Adrenal gland (tissue), 5 donors: Measurements from ENCODE around the gene MYH7.

Source experiments
- CTCF ChIP-seq, 6 experiments: fragments of 450-650 bp in 4 of 6; fragments of 200-600 bp in 2 of 6; sonication (generic) in 1 of 6; IDR thresholded peaks; 1 replicate in 5 of 6; 2 replicates in 1 of 6; pipeline versions ENCODE4 v1.5.1 to v1.8.0; 2016 to 2021; ENCODE audit warnings: antibody characterized with exemption in 6 of 6, mild to moderate bottlenecking in 2 of 6, moderate library complexity in 1 of 6
- POLR2A ChIP-seq, 2 donors: fragments of 450-650 bp; IDR thresholded peaks; one replicate each; pipeline ENCODE4 v1.6.1; 2017; ENCODE audit warnings: antibody characterized with exemption in 2 of 2, mild to moderate bottlenecking in 2 of 2, moderate library complexity in 1 of 2
- donor health status: DM: no; HTN: no; CAD: no.

GRCh38 chr14:23413681-23414080, 21.8 kb downstream of the MYH7 start:
- TF ChIP-seq CTCF (IDR thresholded peaks at IDR 0.05) (no peak), POLR2A (IDR thresholded peaks at IDR 0.05) (no peak)
